Measurements from ENCODE around the gene TMC3.
"Not testable (repeated sequence)": the region's sequence is repeated elsewhere in the genome, so short reads cannot be mapped to it uniquely, and the experiment has no call there.

The TMC3 gene

DNA sequence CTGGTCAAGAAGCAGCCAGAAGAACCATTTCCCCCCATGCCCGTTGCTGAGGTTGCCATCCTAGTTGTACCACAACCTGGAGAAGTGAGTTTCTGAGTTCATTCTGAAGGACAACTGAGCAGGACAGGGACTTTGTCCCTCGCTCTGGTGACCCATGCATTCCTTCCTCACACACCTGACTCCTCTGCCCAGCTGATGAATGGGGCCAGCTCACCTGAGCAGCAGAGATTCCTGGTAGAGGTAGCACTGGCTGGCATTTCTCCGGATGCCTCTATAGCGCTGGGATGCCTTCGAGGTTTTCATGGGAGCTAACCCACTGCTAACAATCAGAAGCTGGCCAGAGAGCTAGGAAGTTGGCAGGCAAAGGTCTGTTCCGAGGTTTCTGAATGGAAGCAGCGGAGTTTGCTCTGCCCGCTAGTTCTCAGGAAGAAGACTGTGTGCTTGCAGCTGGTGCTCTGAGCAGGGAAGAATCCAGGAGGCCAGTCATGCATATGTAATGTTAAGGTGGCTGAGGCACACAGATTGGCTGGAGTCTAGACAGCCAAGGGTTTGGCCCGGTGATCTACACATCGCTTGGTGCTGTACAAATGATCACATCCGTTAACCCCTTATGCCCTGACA, at the start of gene TMC3:
Gene TMC3 (minus strand): TSS at position 439 of the 621 bp plus-strand sequence. CDS start 136 bp downstream, at position 303.
- no peak for DNase-seq

DNA sequence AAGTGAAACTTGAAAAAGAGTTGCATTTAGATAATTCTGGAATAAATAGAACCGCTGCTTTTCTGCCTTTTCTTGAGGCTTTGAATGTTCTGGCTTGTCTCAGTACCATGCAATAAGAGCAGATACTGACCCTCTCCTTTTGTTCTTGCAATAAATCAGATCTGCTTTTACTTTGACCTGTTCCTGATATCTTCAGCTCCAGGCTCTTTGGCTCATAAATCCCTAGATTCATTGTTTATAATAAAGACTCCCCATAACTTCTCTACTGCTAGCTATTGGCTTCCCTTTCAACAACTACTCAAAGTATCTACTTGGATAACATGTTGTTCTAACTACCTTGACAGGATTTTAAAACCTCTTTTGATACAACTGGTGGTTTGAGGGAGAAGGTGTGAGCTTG, 47.4 kb upstream of the TMC3 start:
- no peak for DNase-seq

- DNase-seq: no peak
Observed at GRCh38 chr15:81419332-81419943, 45.4 kb upstream of the TMC3 start.

GRCh38 chr15:81418891-81419290, 44.9 kb upstream of the TMC3 start:
- no peak for DNase-seq

GRCh38 chr15:81418444-81418843, 44.4 kb upstream of the TMC3 start:
- no peak for DNase-seq

GRCh38 chr15:81414274-81414968, 40.4 kb upstream of the TMC3 start:
- DNase-seq: not testable (repeated sequence)

GRCh38 chr15:81413851-81414250, 39.8 kb upstream of the TMC3 start:
- no peak for DNase-seq

DNA sequence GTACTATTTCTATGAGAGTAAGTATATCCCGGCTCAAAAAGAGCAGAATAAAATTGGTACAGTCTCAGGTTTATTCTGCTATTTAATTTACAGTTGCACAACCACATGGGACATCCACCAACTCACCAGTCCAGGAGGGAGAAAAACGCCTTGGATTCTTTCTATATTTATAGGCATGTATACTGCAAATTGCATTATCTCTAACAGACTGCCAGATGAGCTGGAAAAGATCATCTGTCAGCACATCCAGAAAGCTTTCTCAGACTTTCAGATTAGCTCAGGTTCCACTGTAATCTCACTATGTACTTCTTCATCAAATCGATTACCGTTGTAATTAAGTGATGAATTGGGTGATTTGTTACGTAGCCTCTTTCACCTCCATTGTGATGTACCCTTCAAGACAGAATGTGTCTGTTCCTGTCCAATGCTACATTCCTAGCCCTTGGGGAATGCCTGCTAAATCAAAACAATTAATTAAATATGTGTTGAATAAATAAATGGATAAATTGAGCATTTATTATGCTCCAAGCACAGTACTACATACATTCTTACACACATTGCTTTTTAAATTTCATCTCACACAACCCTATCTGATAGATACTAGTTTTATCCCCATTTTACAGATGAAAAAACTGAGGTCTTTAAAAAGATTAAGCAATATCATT, 38.1 kb upstream of the TMC3 start:
- no peak for DNase-seq

- DNase-seq: no peak
Observed at GRCh38 chr15:81411051-81411450, 37.0 kb upstream of the TMC3 start.

- peak; percentile 75 for DNase-seq
Observed at GRCh38 chr15:81410318-81410753, 36.3 kb upstream of the TMC3 start.

DNA sequence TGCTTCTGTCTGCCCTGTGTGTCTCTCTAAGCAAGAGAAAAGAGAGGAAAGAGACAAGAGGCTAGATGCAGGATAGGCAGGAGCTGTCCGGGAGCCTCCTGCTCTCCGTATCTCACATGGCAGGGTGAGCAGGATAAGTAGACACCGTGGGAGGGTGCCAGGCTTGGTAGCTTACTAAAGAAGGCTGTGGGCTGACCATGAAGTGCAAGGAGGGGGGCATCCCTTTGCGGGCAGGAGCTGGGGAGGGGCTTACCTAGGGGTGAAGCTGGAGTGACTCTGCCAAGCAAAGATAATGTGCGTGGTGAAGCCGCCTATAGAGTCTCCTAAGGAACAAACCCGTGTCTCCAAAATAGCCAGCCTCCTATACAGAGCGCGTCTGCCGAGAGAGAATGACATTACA, 33.7 kb upstream of the TMC3 start:
- DNase-seq: no peak

- DNase-seq: no peak
Observed at GRCh38 chr15:81407176-81407575, 33.2 kb upstream of the TMC3 start.

DNA sequence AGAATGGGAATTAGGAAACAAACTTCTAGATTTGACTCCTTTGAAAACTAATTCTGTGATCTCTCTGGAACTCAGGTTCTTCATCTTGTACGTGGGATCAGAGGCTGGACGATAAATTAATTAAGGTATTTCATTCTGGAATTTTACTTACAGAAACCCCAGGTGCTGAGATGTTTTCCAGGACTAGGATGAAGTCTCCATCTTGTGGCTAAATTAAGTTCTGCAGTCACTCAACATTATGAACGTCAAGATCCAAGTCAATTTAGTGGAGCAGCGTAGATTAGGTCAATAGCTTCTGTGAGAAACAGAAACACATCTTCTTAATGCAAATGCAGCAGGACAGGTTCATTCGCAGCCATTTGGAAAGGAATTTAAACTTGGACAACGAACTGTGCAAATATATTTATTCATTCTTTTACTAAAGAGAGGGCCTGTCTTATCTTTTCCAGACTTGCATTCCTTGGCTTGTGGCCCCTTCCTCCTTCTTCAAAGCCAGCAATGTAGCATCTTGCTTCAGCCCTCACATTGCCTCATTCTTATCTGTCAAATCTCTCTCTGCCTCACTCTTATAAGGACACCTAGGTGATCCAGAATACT, 26.7 kb upstream of the TMC3 start:
- DNase-seq: peak; percentile 62

DNA sequence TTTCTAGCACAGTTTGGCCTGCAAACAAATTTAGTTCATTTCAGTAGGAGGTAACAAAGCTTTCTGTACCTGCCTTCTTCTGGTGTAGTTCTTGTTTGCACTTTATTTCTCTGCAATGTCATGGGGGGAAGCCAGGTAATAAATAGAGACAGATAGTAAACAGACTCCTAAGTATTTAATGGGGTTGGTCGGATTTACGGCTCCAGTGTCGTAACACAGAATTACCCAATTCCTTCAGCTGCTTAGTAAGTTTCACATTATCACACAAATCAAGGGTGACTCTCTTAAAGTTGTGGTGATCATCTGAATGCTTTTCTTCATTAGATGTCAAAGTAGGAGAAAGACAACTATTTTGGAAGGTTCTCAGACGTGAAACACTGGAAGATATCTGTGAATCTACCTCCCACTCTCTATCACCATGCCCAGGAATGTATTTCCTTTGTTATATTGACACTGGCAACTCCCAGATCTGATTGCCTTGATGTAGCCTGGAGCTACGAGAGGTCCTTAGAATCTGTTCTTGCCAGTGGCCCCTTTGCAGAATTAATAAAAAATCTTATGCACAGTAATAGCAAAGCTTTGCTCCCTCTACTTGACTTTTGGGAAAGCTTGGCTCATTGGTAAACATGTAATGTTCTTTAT, 25.0 kb upstream of the TMC3 start:
- no peak for DNase-seq

GRCh38 chr15:81398456-81398855, 24.4 kb upstream of the TMC3 start:
- DNase-seq: no peak

GRCh38 chr15:81394603-81395002, 20.6 kb upstream of the TMC3 start:
- DNase-seq: peak; percentile 26

- DNase-seq: no peak
Observed at GRCh38 chr15:81391657-81392056, 17.6 kb upstream of the TMC3 start.

DNA sequence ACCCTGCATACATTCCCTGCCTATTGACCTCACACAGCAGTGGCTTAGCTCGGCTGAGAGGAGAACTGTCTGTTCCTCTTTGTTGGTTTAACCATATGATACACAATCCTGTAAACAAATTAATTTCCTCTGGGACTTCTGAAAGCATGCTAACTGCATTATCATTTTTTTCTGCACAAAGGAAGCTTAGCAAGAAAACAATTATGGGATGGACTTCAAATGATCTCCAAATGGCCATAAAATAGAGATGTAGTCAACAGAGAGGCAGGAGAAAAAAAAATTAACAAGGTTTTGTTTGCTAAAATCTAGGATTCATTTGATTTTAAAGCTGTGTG, 14.4 kb upstream of the TMC3 start:
- no peak for DNase-seq

DNA sequence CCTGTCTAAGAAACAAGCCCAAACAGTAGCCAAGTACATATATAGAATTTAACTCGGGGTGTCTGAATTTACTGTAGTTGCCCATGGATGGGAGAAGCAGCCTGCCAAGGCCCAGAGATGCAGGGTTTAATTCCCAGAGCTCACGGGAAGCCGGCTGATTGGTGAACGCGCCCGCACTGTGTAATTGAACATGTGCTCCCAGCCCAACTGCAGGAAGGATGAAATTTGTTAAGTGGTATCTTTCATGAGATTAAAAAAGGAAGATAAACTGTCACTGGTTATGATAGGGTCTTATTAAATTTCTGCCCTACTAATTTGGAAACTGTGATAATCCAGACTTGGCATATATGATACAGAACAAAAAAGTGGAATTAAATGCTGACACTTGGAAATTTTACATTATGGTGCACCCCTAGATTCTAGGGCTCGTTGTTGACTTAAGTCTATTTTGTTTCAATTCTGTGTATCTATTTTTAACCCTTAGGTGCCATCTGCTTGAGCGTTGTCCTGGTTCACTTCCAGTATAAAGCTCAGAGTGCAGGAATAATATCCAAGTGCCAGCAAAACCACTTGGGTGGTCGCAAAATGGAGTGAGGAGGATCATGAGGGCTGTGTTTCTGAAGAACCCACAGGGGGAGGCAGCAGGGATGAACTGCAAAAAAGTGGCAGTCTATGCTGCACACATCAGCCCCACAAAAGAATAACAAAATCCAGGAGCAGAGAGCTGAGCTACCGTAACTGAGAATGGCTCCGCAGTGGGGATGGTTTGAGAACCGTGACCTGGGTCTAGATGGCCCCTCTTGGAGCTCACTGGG, 13.8 kb upstream of the TMC3 start:
- no peak for DNase-seq

DNA sequence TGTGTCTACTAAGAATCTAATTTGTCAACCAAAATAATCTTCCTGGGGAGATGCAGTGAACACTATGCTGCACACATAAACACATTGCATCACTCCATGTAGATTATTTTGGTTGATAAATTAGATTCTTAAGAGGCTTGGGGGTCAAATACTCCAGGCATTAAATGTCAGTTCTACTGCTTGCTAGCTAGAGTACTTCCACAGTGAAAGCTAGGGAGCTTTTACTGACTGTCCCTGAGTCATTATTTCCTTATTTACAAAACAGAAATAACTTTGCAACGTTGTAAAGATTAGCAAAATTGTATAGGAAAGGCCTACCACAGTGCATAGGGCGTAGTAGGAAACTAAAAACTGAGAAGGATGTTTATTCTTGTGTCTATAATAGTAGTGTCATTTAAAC, 12.9 kb upstream of the TMC3 start:
- DNase-seq: no peak

DNA sequence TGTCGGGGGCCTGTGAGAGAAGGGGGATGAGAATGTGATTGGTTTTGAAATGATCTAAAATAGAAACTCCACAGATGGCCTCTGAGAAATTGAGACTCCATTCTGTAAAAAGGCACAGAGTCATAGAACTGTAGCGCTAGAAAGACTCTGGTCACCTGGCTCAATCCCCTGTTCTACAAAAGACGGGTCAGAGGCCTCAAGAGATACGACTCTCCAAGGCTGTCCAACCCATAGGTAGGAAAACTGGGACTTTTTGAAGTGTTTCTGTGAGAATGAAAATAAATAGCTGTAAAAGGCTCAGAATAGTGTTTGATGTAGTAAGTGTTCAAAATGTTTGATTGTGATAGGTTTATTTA, 11.7 kb upstream of the TMC3 start:
- DNase-seq: no peak
